ENCODE measurements around the gene SLC7A6.

Gene SLC7A6

DNA sequence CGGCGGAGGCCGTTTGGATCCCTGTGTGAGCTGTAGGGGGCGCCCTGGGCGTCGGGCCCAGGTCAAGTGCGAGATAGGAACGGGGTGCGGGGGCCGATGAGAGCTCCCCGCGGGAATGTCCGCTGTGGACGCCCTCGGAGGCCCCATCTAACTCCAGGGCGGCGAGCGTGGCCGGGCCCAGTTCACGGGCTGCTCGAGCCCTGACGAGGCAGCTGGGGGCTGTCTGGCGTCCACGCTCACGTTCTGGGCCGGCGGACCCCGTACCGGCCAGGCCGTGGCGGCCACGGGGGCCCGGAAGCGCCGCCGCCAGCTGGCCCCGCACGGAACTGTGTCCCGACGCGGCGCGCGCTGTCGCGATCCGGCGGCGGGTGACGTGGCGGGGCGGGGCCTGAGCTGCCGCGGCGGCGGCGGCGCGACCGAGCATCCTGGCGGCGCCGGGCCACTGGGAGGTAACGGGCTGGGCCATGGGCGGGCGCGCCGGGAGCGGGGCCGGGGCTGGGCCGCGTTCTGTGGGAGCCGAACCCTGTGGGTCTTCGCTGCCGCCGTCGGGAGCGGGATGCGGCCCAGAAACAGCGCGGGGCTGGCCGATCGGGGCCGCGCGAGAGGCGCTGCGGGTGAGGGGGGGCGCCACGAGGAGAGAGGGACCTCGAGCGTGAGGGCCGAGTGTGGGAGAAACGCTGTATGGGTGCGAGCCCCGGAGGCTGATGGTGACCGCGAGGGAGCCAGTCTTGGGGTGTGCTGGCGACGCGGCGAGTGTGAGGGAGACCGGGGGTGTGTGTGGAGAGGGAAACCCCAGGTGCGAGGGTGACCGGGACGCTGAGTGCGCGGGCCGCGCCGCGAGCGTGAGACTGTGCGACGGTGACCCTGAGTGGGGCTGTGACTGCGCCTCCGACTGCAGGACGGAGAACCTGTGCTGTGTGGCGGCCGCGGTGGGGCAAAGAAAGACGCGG, at the start of gene SLC7A6:
Gene SLC7A6, plus strand, starts transcription at position 399 of the 950 bp plus-strand sequence. CDS start 10,201 bp downstream, outside the sequence.
- DNase-seq = peak; percentile 68

DNA sequence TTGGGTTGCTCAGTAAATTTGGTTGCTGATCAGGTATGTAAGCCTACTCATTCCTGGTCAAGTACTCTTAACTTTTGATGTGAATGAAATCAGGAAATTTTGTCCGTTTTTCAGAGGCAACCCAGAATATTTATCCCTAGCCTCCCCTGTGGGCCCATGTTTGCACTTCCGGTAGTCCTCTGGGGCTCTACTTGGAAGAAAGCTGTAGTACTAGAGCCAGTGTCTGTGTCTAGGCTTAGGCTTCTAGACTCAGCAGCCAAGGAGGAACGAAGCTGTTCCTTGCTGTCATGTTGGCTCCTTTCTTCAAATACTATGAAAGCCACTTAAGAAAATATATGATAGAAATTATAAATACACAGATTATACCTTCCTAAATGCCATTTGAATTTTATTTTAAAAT, 49.6 kb upstream of the SLC7A6 start:
- DNase-seq = no peak

DNA sequence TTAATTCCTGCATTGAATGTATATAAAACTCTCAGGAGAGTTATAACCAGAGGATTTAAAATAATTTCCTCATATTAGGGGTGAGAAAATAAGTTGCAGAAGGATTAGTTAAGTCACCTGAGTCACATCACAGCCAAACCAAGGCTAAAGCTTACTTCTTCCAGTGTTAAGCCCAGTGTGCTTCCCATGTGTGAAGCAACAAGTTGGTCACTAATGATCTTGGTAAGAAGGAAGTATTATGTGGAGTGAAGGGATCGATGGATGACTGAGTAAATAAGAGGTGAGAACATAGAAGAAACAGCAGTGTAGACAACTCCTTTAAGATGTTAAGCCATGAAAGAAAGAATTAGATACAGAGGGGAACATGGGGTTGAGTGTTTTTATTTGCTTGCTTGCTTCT, 49.0 kb upstream of the SLC7A6 start:
- DNase-seq = no peak

DNA sequence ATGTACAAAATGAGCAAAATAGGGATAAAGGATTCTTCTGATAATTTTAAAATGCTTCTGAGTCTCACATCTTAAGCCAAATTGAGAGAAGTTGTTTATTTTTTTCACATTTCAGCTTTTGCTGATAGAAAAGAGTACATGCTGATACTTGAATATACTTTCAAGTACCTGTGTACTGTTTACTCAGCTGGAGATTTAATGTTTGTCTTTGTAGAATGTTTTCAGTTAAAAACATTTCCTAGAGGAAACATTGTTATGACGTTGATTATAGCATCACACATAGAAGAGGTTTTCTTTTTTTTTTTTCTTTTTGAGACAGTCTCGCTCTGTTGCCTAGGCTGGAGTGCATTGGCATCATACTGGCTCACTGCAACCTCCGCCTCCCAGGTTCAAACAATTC, 48.1 kb upstream of the SLC7A6 start:
- DNase-seq = no peak

DNA sequence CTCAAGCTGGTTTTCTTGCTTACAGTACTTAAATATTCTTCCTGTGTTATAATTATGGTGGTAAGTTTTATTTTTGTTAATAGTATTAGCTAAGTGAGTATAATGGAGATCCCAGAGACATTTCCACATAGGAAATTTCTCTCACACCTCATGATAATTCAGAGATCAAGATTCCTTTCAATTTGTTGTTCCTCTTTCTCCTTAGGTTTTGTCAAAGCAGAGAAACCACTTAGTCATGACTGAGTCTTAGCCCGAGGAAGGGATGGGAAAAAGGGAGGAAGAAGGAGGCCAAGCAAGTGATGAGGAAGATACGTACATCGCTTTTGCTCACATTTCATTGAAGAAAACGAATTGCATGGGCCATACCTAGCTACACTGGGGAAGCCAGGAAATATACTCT, 46.8 kb upstream of the SLC7A6 start:
- DNase-seq = no peak

DNA sequence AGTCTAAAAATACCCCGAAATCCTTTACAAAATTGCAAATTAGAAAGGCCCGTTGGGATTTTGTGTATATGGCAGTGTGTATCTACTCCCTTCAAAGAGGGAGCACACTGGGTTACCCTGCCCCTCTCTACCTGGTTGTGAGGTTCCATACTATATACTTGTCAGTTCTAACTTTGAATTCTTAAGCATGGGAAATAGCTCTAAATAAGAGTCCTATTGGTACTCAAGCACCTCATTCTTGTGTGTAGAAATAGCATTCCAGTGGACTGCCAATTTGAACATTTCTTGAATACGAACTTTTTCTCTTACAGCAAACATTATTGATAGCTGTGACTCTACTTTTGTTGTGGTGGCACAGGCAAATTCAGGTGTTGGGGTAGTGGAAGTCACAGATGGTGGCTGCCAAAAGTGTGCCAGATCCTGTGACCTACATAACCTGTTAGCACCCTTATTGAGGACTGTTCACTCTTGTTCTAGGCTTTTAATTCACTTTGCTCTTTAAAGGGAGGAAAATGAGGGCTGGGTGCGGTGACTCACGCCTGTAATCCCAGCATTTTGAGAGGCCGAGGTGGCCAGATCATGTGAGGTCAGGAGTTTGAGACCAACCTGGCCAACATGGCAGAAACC, 44.5 kb upstream of the SLC7A6 start:
- DNase-seq = no peak

DNA sequence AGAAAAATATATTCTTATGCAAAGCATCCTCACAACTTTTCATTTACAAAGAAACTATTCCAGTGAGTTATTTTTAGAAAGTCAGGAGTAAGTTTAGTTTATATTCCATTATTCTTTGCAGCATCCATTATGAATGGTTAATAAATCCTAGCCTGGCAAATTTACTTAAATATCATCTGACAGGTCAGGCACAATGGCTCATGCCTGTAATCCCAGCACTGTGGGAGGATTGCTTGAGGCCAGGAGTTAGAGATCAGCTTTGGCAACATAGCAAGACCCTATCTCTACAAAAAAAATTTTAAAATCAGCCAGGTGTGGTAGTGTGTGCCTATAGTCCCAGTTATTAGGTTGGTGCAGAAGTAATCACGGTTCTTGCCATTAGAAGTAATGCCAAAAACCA, 41.3 kb upstream of the SLC7A6 start:
- no peak for DNase-seq

DNA sequence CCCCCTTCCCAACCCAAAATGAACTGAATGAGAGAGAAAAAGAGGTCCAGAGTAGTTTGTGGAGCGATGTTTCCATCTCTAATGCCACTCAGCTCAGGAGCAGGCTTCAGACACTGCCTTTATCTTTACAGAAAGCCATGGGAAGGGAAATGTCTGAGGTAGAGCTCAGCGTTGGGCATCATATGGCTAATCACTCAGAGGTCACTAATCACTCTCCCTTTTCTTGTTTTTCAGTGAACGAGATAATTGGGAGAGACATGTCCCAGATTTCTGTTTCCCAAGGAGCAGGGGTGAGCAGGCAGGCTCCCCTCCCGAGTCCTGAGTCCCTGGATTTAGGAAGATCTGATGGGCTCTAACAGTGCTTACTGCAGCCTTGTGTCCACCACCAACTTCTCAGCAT, 38.2 kb upstream of the SLC7A6 start:
- DNase-seq = no peak

DNA sequence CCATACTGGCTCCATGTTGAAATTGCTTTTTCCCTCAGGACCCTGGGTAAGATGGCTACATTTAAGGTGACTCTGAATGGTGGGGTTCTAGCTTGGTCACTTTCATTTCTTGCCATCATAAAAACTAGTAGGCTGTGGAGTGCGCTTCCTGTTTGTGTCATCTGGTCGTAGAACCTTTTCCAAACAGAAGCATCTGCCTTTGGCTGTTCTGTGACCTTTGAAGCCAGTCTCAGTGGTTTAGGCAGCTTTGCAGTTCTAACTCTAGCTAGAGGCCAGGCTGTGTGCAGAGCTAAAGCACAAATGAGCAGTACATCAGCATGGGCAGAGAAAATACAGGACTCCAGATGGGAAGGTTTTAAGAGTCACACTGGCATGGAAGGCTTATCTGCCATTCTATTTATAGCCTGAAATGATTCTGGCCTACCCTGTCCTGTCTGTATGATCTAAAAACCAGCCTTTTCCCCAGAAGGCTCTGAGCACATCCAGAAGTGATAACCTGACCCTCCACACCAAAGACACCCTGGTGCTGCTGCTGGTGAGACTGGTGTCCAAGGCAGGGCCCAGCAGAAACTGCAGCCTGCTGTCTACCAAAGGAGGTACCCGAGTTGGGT, 37.0 kb upstream of the SLC7A6 start:
- no peak for DNase-seq

DNA sequence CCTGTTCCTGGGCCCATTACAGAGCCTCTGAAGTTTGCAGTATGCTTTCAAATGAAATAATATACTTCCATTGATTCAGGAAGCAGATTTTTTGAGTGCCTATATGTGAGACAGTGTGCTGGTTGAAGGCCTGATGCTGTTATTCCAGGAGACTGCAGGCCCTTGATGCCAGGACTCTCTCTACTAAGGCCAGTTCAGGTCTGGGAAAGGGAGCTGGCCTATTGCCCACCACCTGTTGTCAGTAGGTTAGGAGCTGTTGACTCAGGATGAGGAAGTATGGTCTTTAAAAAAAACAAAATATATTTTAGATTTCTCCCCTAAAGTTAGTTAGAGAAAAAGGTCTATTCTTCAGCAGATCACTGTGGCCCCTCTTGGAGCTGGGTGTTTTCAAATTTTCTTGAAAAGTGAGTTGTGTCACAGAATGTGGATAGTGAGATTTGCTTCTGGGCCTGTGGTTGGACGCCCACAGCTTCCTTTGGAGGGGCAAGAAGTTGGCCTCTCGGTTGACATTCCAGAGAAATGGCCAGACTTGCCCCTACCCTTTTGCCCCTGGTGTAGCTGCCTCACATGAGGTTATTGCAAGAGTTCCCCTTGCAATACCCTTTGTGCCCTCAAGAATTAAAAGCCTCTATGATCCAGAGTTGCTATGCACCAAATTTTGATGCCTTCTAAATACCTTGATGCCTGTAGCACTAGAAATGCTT, 36.3 kb upstream of the SLC7A6 start:
- DNase-seq = peak; percentile 6

DNA sequence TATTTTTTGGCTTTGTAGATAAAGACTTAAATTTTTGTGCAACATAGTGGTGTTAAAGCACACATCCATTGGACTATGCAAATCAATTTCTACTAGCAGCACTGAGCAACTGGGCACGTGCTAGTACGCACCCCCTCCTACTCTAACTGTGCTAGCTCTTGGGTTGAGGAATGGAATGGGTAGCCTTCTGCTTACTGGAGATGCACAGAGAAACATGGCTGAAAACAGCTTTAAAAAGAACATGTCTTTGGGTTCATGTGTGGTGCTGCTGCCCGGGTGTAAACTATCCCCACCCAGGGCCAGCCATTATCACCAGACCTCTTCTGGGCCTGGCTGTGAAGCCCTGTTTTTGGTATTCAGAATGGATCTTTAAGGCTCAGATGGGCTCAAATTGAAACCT, 35.7 kb upstream of the SLC7A6 start:
- DNase-seq = no peak

DNA sequence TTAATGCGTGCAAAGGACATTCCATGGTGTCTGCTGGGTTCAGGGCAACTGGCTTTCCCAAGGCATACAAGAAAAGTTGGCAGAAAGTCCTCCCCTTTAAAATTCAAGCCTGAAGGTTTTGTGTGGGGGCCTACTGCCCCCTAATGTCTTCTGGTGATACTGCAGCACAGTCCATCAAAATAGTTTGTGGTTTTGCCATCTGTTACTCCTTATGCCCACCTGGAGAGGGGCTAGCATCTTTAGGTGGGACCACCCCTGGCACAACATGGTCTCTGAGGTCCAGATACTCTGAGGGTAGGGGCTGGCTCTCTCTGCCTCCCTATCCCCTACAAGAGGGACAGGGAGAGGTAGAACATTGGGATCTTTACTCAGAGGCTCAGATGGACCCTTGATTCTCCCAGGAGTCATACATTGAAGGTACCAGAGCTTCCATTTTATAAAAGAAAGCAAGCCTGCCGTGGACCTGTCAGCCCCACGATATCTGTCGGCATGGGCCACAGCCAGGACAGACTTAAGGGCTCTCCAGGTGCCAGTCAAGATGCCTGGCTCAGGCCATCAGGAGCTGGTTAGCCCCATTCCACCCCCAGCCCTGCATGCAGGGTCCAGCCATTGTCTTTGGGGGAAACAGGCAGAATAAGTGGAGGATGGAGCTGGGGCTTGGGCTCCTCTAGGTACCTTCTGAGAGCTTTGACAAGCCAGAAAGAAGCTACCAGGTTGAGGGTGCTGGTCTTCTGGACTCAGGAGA, 34.7 kb upstream of the SLC7A6 start:
- DNase-seq = peak; percentile 41

DNA sequence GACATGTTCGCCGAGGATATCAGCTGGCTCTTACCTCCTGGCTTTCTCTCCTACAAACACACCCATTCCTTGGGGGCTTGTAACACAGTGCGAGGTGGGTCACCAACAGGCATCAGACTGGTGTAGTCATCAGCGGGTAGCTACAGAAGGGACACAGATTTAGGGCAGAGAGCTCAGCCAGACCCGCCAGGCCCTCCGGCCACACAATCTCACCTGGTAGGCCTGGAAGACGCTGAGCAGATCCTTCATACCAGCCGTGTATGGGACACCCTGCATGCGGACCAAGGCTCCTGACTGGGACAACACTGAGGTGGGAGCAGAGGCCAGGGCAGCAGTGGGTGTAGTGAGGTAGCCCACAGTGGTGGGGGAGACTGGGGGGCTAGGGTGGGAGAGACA, 34.2 kb upstream of the SLC7A6 start:
- DNase-seq = no peak

DNA sequence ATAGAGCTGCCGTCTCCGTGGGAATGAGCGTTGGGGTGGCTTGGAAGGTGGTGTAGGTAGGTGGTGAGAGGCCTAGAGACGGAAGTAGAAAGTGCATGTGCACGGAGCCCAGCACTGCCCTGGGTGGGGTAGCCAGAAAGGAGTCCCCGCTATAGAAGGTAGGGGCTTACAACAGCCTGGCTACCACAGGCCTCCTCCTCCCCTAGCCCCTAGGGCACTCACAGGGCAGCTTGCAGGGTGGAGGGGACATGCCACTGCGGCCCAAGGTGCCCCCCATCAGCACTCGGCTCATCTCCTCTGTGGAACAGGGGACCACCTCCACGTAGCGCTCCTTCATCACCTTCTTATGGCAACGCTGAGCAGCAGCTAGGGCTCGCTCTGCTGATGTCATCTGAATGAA, 33.4 kb upstream of the SLC7A6 start:
- no peak for DNase-seq

DNA sequence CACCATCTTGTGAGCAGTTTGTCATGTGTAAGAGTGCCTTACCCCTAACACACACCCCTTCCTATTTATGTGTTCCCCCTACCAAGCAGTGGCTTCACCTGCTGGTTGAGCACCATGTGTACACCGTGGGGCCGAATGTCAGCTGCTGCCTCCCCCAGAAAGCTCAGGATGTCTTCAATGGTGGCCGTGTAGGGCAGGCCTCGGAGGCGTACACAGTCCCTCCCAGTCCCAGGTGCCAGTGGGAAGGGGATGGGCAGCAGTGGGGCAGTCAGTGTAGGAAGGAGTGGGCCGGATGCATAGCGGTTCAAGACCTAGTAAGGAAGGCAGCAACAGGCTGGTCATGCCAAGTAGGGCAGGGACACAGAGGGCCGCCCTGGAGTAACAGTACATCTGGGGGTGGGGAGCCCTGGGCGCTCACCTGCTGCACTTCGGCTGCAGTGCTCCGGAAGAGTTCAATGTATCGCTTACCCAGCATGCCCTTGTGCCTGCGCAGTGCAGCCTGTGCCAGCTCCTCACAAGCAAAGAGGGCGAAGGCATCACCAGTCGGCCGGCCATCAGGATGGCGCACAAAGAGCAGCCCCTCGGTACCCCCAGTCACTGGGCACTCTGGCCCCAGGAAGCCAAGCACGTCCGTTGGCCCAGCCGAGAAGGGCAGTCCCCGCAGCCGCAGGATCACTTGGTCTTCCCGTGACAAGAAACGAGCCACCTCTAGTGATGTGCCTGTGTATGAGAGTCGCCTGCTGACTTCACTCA, 32.8 kb upstream of the SLC7A6 start:
- no peak for DNase-seq

DNA sequence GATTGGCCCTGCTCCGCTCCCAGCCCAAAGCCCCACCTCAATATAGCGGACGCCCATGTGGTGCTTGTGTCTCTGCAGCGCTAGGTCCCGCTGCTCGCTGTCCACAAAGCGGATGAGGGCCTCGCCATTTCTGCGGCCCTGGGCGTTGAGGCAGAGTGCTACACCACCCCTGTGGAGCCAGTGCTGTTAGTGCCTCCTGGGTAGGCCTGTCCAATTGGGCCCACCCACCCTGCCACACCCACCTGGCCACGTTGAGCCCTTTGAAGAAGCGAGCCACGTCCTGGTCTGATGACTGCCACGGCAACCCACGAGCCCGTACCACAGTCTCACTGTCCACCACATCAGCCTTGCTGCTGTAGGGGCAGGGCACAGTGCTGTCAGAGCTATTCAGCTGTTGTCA, 32.0 kb upstream of the SLC7A6 start:
- no peak for DNase-seq

DNA sequence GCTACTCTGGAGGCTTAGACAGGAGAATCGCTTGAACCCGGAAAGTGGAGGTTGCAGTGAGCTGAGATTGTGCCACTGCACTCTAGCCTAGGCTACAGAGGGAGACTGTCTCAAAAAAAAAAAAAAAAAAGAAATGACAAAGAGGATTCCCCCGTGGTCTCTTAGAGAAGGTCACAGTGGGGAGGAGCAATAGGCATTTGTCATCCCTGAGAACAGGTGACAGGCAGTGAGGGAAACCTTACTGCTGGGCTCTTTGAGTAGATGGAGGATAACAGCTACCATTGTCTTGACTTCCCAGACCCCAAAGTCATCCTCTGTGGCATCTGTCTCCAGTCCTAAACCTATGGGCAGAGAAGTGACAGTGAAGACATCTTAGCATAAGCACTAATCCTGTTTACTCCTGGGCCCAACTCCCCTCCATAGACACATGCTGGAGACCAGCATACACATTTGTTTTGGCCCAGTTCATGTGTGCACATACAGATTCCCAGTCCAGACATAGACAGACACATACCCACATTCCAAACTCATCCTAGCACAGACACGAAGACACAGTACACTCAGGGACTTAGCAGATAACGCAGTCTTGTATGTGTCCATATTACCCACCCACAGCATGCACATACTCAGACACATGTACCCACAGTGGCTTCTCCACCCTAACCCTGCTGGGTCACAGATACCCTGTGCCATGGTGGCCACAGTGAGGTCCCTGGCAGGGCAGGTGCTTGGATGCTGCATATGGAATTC, 31.1 kb upstream of the SLC7A6 start:
- DNase-seq = no peak

DNA sequence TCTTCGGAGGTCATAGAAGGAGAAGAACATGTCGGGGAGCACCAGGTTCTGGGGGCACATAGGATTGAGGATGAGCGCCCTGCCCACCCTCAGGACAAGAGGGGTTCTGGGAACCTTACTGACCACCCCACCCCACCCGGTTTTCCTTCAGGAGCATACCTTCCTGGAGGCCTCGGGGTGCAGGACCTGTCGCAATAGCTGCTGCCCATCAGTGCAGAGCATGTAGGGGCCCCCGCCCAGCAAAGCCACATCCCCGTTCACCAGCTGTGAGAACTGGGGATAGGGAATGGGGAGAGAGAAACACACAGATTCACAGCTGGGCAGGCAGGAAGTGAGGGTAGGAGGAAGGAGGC, 30.5 kb upstream of the SLC7A6 start:
- no peak for DNase-seq

DNA sequence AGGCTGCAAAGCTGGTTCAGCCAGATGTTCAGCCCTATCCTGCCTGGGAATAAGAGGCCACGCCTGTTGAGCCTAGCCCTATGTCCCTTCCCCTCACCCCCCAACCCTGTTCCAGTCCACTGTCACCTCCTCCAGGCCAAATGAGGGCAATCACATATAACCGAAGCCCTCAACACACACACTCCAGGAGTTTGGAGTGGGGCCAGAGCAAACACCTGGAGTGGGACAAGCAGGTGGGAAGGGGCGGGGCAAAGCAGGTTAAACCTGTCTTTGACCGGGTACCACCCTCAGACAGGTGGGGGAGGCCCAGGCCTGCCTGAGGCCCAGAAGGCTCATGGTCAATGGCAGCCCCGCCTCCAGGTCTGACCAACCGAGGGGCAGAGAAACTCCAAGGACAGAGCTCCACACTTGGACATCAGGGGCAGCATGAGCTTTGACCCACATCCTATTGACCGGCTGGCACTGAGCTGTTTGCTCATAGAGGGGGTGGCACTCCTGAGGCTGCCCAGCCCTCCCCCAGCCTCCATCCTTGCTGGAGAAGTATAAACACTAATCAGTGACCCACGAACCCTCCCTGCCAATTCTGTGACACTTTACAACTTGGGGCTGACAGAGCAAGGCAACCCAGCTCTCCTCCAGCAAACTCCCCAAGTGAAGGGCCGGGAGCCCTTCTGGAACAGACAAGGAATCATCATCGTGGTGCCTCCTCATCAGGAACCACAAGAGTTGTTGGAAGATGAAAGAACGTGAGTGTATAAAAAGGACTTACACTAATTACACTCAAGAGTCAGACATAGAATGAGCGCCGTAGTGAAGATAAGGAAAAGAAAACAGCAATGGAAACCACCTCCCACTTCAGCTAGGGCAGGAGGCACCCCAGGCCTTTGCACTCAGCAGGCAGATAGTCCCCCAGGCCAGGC, 29.9 kb upstream of the SLC7A6 start:
- DNase-seq = peak; percentile 89
